HepG2 (cell line): ENCODE measurements around the gene BATF. TPM values are rescaled to one million over a fixed set of nuclear protein-coding genes. Genes with fewer than 3 reads are reported as not detected.

Source experiments
- ATAC-seq: fragments of 200-7000 bp; cut with Tn5 transposase; 3 replicates; pipeline ENCODE4 v1.9.1; 2020; ENCODE audit warnings: mild to moderate bottlenecking, moderate library complexity
- BruUV-seq: library from RNA; stranded (reverse); fragments of 400-500 nt; replicated peaks from 2 replicates; lab custom pipeline; 2021; lab: Mats Ljungman, UMichigan
- CTCF ChIA-PET: fragments of 300-600 bp; formaldehyde crosslinking; extraction: SDS; loops from one replicate; lab custom pipeline; 2021; ENCODE audit warnings: low total read pairs, inconsistent platforms, low intra/inter-chr PET ratio; lab: Yijun Ruan, JAX
- POLR2A ChIA-PET: fragments of 350-600 bp; sonication (Branson Sonifier 250); formaldehyde crosslinking; loops from one replicate; lab custom pipeline; 2020; ENCODE audit warnings: antibody characterized with exemption, inconsistent platforms; lab: Yijun Ruan, JAX
- DNase-seq: peaks from one replicate; pipeline ENCODE4 v3.0.0-alpha.2; 2015; ENCODE audit warnings: low spot score
- FAIRE-seq: peaks from 3 replicates; lab custom pipeline; 2011; peaks lifted over from hg19 to GRCh38; lab: Jason Lieb, UNC
- H2AFZ ChIP-seq: one replicate; pipeline ENCODE4 v1.6.1; 2011; ENCODE audit warnings: low read length, inconsistent platforms
- H3K27ac ChIP-seq: fragments of 300-600 bp; 3 replicates; pipeline ENCODE4 v1.8.0; 2011; ENCODE audit warnings: mixed run types, mild to moderate bottlenecking, mixed read lengths, low read length, inconsistent platforms; ENCODE audit not compliant: insufficient read depth; ENCODE audit errors: extremely low read length
- H3K27me3 ChIP-seq, 2 experiments: fragments of 200-600 bp in 1 of 2; 2 replicates in 1 of 2; 3 replicates in 1 of 2; pipeline versions ENCODE4 v1.6.0 to v1.8.0; 2011; ENCODE audit warnings: low read length in 2 of 2, mild to moderate bottlenecking in 2 of 2, moderate library complexity in 2 of 2, inconsistent platforms in 1 of 2; ENCODE audit not compliant: insufficient read depth in 2 of 2, control insufficient read depth in 1 of 2
- H3K36me3 ChIP-seq, 2 experiments: fragments of 200-600 bp in 1 of 2; replicated peaks in 1 of 2; 2 replicates in 1 of 2; 3 replicates in 1 of 2; pipeline versions ENCODE4 v1.5.1 to v1.8.0; 2011; ENCODE audit warnings: low read length in 2 of 2, inconsistent platforms in 1 of 2; ENCODE audit not compliant: insufficient read depth in 2 of 2, control insufficient read depth in 1 of 2
- H3K4me1 ChIP-seq: 2 replicates; pipeline ENCODE4 v1.5.1; 2012; ENCODE audit warnings: low read length, inconsistent platforms; ENCODE audit not compliant: insufficient read depth
- H3K4me2 ChIP-seq: 2 replicates; pipeline ENCODE4 v1.6.0; 2011; ENCODE audit warnings: low read depth, low read length, inconsistent platforms
- H3K4me3 ChIP-seq, 3 experiments: fragments of 200-600 bp in 1 of 3; sonication (generic), shearing (Covaris generic) in 1 of 3; replicated peaks in 1 of 3; 2 replicates each; pipeline ENCODE4 v1.5.1; 2011 to 2016; ENCODE audit warnings: low read length in 3 of 3, inconsistent platforms in 2 of 3, low read depth in 2 of 3, mild to moderate bottlenecking in 2 of 3, control low read depth in 1 of 3, mixed read lengths in 1 of 3; ENCODE audit not compliant: insufficient read depth in 1 of 3
- H3K79me2 ChIP-seq: one replicate; pipeline ENCODE4 v1.6.1; 2011; ENCODE audit warnings: low read length, inconsistent platforms; ENCODE audit not compliant: insufficient read depth
- H3K9ac ChIP-seq: 2 replicates; pipeline ENCODE4 v1.6.0; 2011; ENCODE audit warnings: mild to moderate bottlenecking, low read depth, low read length, inconsistent platforms; ENCODE audit not compliant: insufficient read depth
- H3K9me3 ChIP-seq: 2 replicates; pipeline ENCODE4 v1.5.1; 2012; ENCODE audit warnings: mild to moderate bottlenecking, low read length
- H4K20me1 ChIP-seq: 2 replicates; pipeline ENCODE4 v1.6.0; 2011; ENCODE audit warnings: inconsistent platforms, mild to moderate bottlenecking, low read length, moderate library complexity; ENCODE audit not compliant: insufficient read depth
- AKAP8 ChIP-seq: sonication (generic); formaldehyde crosslinking; IDR thresholded peaks from 2 replicates; pipeline ENCODE4 v1.5.1; 2020; ENCODE audit warnings: mild to moderate bottlenecking, missing genetic modification reagents
- KDM2A ChIP-seq: sonication (generic); formaldehyde crosslinking; IDR thresholded peaks from 2 replicates; pipeline ENCODE4 v1.4.0; 2020; ENCODE audit warnings: low read depth, missing genetic modification reagents, borderline replicate concordance
- NFKB2 ChIP-seq: sonication (generic); formaldehyde crosslinking; IDR thresholded peaks from 2 replicates; pipeline ENCODE4 v1.4.0; 2020; ENCODE audit warnings: missing genetic modification reagents, borderline replicate concordance
- RFXANK ChIP-seq: IDR thresholded peaks from 2 replicates; pipeline ENCODE4 v1.6.1; 2016
- SATB2 ChIP-seq: sonication (generic); formaldehyde crosslinking; IDR thresholded peaks from 2 replicates; pipeline ENCODE4 v1.5.0; 2020; ENCODE audit warnings: missing genetic modification reagents
- SIN3A ChIP-seq: IDR thresholded peaks from 2 replicates; pipeline ENCODE4 v1.6.1; 2011; ENCODE audit warnings: low read depth, mild to moderate bottlenecking, control low read depth, low read length, borderline replicate concordance
- ZBTB38 ChIP-seq: sonication (generic); formaldehyde crosslinking; IDR thresholded peaks from 2 replicates; pipeline ENCODE4 v1.5.1; 2020; ENCODE audit warnings: mild to moderate bottlenecking, missing genetic modification reagents
- ZNF343 ChIP-seq: sonication (generic); formaldehyde crosslinking; IDR thresholded peaks from 2 replicates; pipeline ENCODE4 v1.4.0; 2020; ENCODE audit warnings: mild to moderate bottlenecking, missing genetic modification reagents
- ZNF558 ChIP-seq: sonication (generic); formaldehyde crosslinking; IDR thresholded peaks from 2 replicates; pipeline ENCODE4 v1.9.0; 2022; ENCODE audit warnings: mild to moderate bottlenecking, missing genetic modification reagents, borderline replicate concordance
- ZNF737 ChIP-seq: sonication (generic); formaldehyde crosslinking; IDR thresholded peaks from 2 replicates; pipeline ENCODE4 v1.5.0; 2020; ENCODE audit warnings: missing genetic modification reagents, mild to moderate bottlenecking, borderline replicate concordance
- ZNF777 ChIP-seq: sonication (generic); formaldehyde crosslinking; IDR thresholded peaks from 2 replicates; pipeline ENCODE4 v1.4.0; 2020; ENCODE audit warnings: missing genetic modification reagents
- ZNF850 ChIP-seq: sonication (generic); formaldehyde crosslinking; conservative IDR thresholded peaks from 2 replicates; pipeline ENCODE4 v1.9.0; 2021; ENCODE audit warnings: mild to moderate bottlenecking, missing genetic modification reagents
- WGBS: methylation state at CpG from one replicate; pipeline ENCODE4 v1.1.6; 2017; ENCODE audit warnings: low lambda C conversion rate; 5-methylcytosine and 5-hydroxymethylcytosine counted together
- in situ Hi-C: cut with HindIII; loops from 2 replicates; pipeline ENCODE4 v1.10.0; 2017; ENCODE audit warnings: low pct_unique_long_range_greater_than_20kb; ENCODE audit not compliant: extremely low pct_ligation_motif_present
- intact Hi-C: fragments of 100-400 bp; cut with micrococcal nuclease; formaldehyde crosslinking; loops from one replicate; pipeline ENCODE4 v1.10.0; 2022; ENCODE audit not compliant: unreplicated experiment
- polyA plus RNA-seq, 8 experiments: library from polyadenylated mRNA; depleted of rRNA in 3 of 8; stranded (reverse) in 7 of 8; unstranded in 1 of 8; fragments of >200 nt; fragmentation: Illumina TruSeq in 4 of 8; extraction: Trizol in 4 of 8; gene quantifications; 2 replicates each; pipeline versions ENCODE4 v1.2.1 to v1.2.3, GENCODE V29; 2011 to 2016; ENCODE audit warnings: low read depth in 4 of 8, missing spikeins in 1 of 8, mixed read lengths in 1 of 8; ENCODE audit not compliant: insufficient read depth in 1 of 8
- total RNA-seq, 5 experiments: library from RNA; depleted of rRNA; stranded (reverse); fragments of >200 nt; fragmentation: Illumina TruSeq; extraction: Trizol; gene quantifications; 2 replicates each; pipeline ENCODE4 v1.2.3, GENCODE V29; 2016; ENCODE audit warnings: low read depth in 1 of 5
- TF ChIP-seq, protein P1 (sequence below): sonication (generic); formaldehyde crosslinking; IDR thresholded peaks from 2 replicates; pipeline ENCODE4 v1.4.0; 2020; ENCODE audit warnings: missing genetic modification reagents
- TF ChIP-seq, protein P2 (sequence below): sonication (generic); formaldehyde crosslinking; IDR thresholded peaks from 2 replicates; pipeline ENCODE4 v1.5.0; 2020; ENCODE audit warnings: missing genetic modification reagents, mild to moderate bottlenecking, borderline replicate concordance
- TF ChIP-seq, protein P3 (sequence below): sonication (generic); formaldehyde crosslinking; conservative IDR thresholded peaks from 2 replicates; pipeline ENCODE4 v1.8.0; 2022; ENCODE audit warnings: low read depth, missing genetic modification reagents
- TF ChIP-seq, protein P4 (sequence below): sonication (generic); formaldehyde crosslinking; IDR thresholded peaks from 2 replicates; pipeline ENCODE4 v1.4.0; 2020; ENCODE audit warnings: mild to moderate bottlenecking, low read depth, missing genetic modification reagents

The BATF gene
- total and polyA plus RNA-seq, 2 of the 13 experiments (the other 11 are each of a cell fraction or from before 2014, with no cell fraction given), result 0.22 to 0.37 TPM

DNA sequence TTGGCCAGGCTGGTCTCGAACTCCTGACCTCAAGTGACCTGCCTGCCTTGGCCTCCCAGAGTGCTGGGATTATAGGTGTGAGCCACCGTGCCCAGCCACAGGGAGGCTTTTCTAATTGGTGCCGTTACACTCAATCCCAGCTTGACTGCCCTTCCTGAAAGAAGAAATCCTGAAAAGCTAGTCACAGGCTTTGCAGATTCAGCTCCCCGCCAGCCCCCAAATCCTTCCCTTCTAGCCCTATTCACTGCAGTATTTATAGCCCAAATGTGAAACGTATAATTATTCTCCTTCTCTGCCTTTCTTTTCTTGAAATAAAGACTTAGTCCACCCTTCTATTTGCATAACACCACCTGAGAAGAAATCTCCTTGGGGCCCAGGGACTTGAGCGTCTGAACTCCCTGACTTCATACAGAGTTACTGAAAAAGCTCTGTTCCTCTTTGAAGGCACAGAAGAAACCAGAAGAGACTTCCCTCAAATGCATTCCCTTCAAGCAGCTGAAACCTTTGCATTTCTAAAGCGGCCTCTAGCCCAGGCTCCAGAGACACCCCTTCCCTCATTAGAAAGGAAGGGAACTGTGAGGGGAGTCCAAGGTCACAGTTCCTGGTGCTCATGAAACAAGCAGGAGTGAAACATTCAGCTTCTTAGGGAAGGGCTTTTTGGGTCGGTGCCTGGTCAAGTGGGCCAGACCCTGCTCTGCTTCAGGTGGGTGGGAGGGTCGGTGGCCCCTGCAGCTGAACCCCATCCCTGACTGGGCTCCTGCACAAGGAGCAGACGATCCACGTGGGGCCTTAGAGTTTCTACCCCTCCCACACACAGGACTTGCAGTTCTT is 42.3 kb upstream of the BATF start:
- ChIA-PET CTCF (no interaction called here), POLR2A (no interaction called here)
- no peak overlapping the region for H3K27ac ChIP-seq
- H3K4me2 ChIP-seq, result peak overlapping the region; percentile 45
- no peaks in the 10 kb centered on the region for H3K9me3 ChIP-seq
- WGBS, result 16% methylated on average over 10 of the region's 11 CpGs
- no peak overlapping the region for H3K9ac ChIP-seq
- intact Hi-C loops, result no loop called here
- ATAC-seq (0 out of 3 replicates have a peak, but pooled peaks have one; percentile 18), DNase-seq (no peak), FAIRE-seq (no peak)
- no peaks in the 10 kb centered on the region for H3K36me3 ChIP-seq
- no TSS peak for BruUV-seq
- H4K20me1 ChIP-seq, result no peaks in the 10 kb centered on the region
- H3K4me1 ChIP-seq, result peaks cover 30% of the 10 kb centered on the region
- no peak overlapping the region for H3K4me3 ChIP-seq
- H2AFZ ChIP-seq, result no peak overlapping the region
- no peaks in the 10 kb centered on the region for H3K79me2 ChIP-seq
- in situ Hi-C loops, result loop anchor here (10.0 kb wide), 1 partner anchor 355 kb away; the partner anchor contains the start of gene NEK9
- peaks cover 0 to 2% of the 10 kb centered on the region in 2 experiments; a peak in 1 of 5 replicates for H3K27me3 ChIP-seq
- TF ChIP-seq, protein P1, sequence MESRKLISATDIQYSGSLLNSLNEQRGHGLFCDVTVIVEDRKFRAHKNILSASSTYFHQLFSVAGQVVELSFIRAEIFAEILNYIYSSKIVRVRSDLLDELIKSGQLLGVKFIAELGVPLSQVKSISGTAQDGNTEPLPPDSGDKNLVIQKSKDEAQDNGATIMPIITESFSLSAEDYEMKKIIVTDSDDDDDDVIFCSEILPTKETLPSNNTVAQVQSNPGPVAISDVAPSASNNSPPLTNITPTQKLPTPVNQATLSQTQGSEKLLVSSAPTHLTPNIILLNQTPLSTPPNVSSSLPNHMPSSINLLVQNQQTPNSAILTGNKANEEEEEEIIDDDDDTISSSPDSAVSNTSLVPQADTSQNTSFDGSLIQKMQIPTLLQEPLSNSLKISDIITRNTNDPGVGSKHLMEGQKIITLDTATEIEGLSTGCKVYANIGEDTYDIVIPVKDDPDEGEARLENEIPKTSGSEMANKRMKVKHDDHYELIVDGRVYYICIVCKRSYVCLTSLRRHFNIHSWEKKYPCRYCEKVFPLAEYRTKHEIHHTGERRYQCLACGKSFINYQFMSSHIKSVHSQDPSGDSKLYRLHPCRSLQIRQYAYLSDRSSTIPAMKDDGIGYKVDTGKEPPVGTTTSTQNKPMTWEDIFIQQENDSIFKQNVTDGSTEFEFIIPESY, result no peak
- TF ChIP-seq, protein P2, sequence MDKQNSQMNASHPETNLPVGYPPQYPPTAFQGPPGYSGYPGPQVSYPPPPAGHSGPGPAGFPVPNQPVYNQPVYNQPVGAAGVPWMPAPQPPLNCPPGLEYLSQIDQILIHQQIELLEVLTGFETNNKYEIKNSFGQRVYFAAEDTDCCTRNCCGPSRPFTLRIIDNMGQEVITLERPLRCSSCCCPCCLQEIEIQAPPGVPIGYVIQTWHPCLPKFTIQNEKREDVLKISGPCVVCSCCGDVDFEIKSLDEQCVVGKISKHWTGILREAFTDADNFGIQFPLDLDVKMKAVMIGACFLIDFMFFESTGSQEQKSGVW (CRISPR knock-in tag), result no peak
- TF ChIP-seq AKAP8 (no peak), SATB2 (no peak), ZNF343 (CRISPR knock-in tag) (no peak), ZBTB38 (no peak), ZNF777 (CRISPR knock-in tag) (no peak), KDM2A (no peak), ZNF850 (CRISPR knock-in tag) (no peak), ZNF737 (no peak), SIN3A (no peak), NFKB2 (no peak), ZNF558 (CRISPR knock-in tag) (no peak), RFXANK (no peak)
- TF ChIP-seq, protein P3, sequence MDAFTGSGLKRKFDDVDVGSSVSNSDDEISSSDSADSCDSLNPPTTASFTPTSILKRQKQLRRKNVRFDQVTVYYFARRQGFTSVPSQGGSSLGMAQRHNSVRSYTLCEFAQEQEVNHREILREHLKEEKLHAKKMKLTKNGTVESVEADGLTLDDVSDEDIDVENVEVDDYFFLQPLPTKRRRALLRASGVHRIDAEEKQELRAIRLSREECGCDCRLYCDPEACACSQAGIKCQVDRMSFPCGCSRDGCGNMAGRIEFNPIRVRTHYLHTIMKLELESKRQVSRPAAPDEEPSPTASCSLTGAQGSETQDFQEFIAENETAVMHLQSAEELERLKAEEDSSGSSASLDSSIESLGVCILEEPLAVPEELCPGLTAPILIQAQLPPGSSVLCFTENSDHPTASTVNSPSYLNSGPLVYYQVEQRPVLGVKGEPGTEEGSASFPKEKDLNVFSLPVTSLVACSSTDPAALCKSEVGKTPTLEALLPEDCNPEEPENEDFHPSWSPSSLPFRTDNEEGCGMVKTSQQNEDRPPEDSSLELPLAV (CRISPR knock-in tag), result no peak
- TF ChIP-seq, protein P4, sequence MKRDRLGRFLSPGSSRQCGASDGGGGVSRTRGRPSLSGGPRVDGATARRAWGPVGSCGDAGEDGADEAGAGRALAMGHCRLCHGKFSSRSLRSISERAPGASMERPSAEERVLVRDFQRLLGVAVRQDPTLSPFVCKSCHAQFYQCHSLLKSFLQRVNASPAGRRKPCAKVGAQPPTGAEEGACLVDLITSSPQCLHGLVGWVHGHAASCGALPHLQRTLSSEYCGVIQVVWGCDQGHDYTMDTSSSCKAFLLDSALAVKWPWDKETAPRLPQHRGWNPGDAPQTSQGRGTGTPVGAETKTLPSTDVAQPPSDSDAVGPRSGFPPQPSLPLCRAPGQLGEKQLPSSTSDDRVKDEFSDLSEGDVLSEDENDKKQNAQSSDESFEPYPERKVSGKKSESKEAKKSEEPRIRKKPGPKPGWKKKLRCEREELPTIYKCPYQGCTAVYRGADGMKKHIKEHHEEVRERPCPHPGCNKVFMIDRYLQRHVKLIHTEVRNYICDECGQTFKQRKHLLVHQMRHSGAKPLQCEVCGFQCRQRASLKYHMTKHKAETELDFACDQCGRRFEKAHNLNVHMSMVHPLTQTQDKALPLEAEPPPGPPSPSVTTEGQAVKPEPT (CRISPR knock-in tag), result no peak
